Thyroid gland (tissue), 4 donors: ENCODE measurements around the gene UPF3A. TPM values are rescaled to one million over a fixed set of nuclear protein-coding genes. Genes with fewer than 3 reads are reported as not detected.
A peak's percentile ranks its signal among the peaks of the same experiment; 100 is the strongest.

Experiments used
- DNase-seq, 2 donors: peaks; one replicate each; pipeline ENCODE4 v3.0.0-alpha.2; 2019
- H3K27ac ChIP-seq, 3 donors: fragments of 200-600 bp; sonication (generic); 1 replicate in 2 of 3; 2 replicates in 1 of 3; pipeline ENCODE4 v1.5.1; 2016 to 2019; ENCODE audit warnings: mild to moderate bottlenecking in 1 of 3, moderate library complexity in 1 of 3
- H3K27me3 ChIP-seq: fragments of 200-600 bp; sonication (generic); one replicate; pipeline ENCODE4 v1.5.1; 2019
- H3K36me3 ChIP-seq, 2 donors: fragments of 200-600 bp; sonication (generic); one replicate each; pipeline ENCODE4 v1.5.1; 2016 to 2019
- H3K4me1 ChIP-seq, 2 donors: fragments of 200-600 bp; sonication (generic); one replicate each; pipeline ENCODE4 v1.5.1; 2017 to 2019
- H3K4me3 ChIP-seq, 3 donors: fragments of 200-600 bp; sonication (generic); replicated peaks in 1 of 3; 1 replicate in 2 of 3; 2 replicates in 1 of 3; pipeline ENCODE4 v1.5.1; 2016; ENCODE audit warnings: mild to moderate bottlenecking in 1 of 3
- H3K9me3 ChIP-seq: fragments of 200-600 bp; sonication (generic); one replicate; pipeline ENCODE4 v1.5.1; 2017
- POLR2A ChIP-seq, 2 donors: fragments of 450-650 bp; IDR thresholded peaks; one replicate each; pipeline ENCODE4 v1.6.1; 2017; ENCODE audit warnings: antibody characterized with exemption in 2 of 2, mild to moderate bottlenecking in 2 of 2, moderate library complexity in 1 of 2
- WGBS, 2 donors: methylation state at CpG; one replicate each; pipeline ENCODE4 v1.1.5; 2017; 5-methylcytosine and 5-hydroxymethylcytosine counted together
- intact Hi-C: fragments of 100-400 bp; cut with DNase I; formaldehyde crosslinking; loops from one replicate; pipeline ENCODE4 v1.15.1; 2023
- total RNA-seq, 4 donors: library from RNA; depleted of rRNA; stranded (reverse); fragments of >200 nt; gene quantifications; one replicate each; pipeline ENCODE4 v1.2.3, GENCODE V29; 2016
- TF ChIP-seq, protein P1 (sequence below), 6 experiments: fragments of 200-600 bp in 3 of 6; fragments of 450-650 bp in 3 of 6; sonication (generic) in 3 of 6; IDR thresholded peaks; one replicate each; pipeline ENCODE4 v1.5.1; 2016 to 2019; ENCODE audit warnings: antibody characterized with exemption in 6 of 6, mild to moderate bottlenecking in 2 of 6, inconsistent platforms in 1 of 6, moderate library complexity in 1 of 6

The UPF3A gene
- 10 to 100 TPM; 58.8 to 81.9 (median 70.1) TPM for total RNA-seq

GRCh38 chr13:114281351-114282040, at the start of gene UPF3A:
TSS of gene UPF3A (plus strand) at chr13:114281601. CDS start at chr13:114281640, 39 bp downstream.
- no peaks in the 10 kb centered on the region for H3K27me3 ChIP-seq
- TF ChIP-seq, protein P1, sequence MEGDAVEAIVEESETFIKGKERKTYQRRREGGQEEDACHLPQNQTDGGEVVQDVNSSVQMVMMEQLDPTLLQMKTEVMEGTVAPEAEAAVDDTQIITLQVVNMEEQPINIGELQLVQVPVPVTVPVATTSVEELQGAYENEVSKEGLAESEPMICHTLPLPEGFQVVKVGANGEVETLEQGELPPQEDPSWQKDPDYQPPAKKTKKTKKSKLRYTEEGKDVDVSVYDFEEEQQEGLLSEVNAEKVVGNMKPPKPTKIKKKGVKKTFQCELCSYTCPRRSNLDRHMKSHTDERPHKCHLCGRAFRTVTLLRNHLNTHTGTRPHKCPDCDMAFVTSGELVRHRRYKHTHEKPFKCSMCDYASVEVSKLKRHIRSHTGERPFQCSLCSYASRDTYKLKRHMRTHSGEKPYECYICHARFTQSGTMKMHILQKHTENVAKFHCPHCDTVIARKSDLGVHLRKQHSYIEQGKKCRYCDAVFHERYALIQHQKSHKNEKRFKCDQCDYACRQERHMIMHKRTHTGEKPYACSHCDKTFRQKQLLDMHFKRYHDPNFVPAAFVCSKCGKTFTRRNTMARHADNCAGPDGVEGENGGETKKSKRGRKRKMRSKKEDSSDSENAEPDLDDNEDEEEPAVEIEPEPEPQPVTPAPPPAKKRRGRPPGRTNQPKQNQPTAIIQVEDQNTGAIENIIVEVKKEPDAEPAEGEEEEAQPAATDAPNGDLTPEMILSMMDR (IDR thresholded peaks at IDR 0.05): no peak
- TF ChIP-seq POLR2A (IDR thresholded peaks at IDR 0.05): peak; percentile 63 to 84

GRCh38 chr13:114231886-114232285, 49.5 kb upstream of the UPF3A start:
- DNase-seq: no peak
- H3K27ac ChIP-seq: no peak overlapping the region
- no peak overlapping the region for H3K4me3 ChIP-seq
- peaks cover 9 to 13% of the 10 kb centered on the region in 2 donors for H3K4me1 ChIP-seq
- TF ChIP-seq, protein P1 (IDR thresholded peaks at IDR 0.05): no peak
- TF ChIP-seq POLR2A (IDR thresholded peaks at IDR 0.05): no peak
- H3K27me3 ChIP-seq: no peaks in the 10 kb centered on the region
- no peaks in the 10 kb centered on the region for H3K9me3 ChIP-seq
- H3K36me3 ChIP-seq: no peaks in the 10 kb centered on the region
- 78 to 90% methylated on average over 8 of the region's 8 CpGs for WGBS, 2 donors
- intact Hi-C loops: no loop called here

More at GRCh38 chr13:114281351-114282040, at the start of gene UPF3A:
- H3K9me3 ChIP-seq: no peaks in the 10 kb centered on the region
- peak within 1 kb of the TSS; percentile 59 to 91 (median 75) for H3K4me3 ChIP-seq
- peaks cover 0 to 4% of the 10 kb centered on the region in 2 donors for H3K36me3 ChIP-seq
- peaks cover 33 to 43% of the 10 kb centered on the region in 2 donors for H3K4me1 ChIP-seq
- intact Hi-C loops: no loop called here
- WGBS, 2 donors: 1% methylated on average over 37 of the region's 89 CpGs; no CpG with 5 or more reads in 1 of the 2 donors
- peak within 1 kb of the TSS; percentile 99 to 100 (median 99) for H3K27ac ChIP-seq
- DNase-seq: peak; percentile 89 to 91

GRCh38 chr13:114234266-114234644, 47.1 kb upstream of the UPF3A start:
- no peaks in the 10 kb centered on the region for H3K9me3 ChIP-seq
- H3K27me3 ChIP-seq: no peaks in the 10 kb centered on the region
- no peak for DNase-seq
- TF ChIP-seq, protein P1 (IDR thresholded peaks at IDR 0.05): no peak
- TF ChIP-seq POLR2A (IDR thresholded peaks at IDR 0.05): no peak
- H3K4me3 ChIP-seq: peak overlapping the region in 2 of 3 donors; percentile 41 to 81
- peak overlapping the region in 2 of 3 donors; percentile 73 to 81 for H3K27ac ChIP-seq
- 62 to 74% methylated on average over 4 of the region's 4 CpGs for WGBS, 2 donors
- H3K36me3 ChIP-seq: peaks cover 18 to 21% of the 10 kb centered on the region in 2 donors
- H3K4me1 ChIP-seq: peaks cover 9 to 13% of the 10 kb centered on the region in 2 donors
- intact Hi-C loops: no loop called here

- WGBS, 2 donors: 0 to 1% methylated on average over 21 to 41 of the region's 76 CpGs
- H3K4me1 ChIP-seq: peaks cover 9 to 13% of the 10 kb centered on the region in 2 donors
- H3K4me3 ChIP-seq: peak within 1 kb of the TSS; percentile 29 to 81 (median 41)
- peaks cover 24 to 27% of the 10 kb centered on the region in 2 donors for H3K36me3 ChIP-seq
- H3K9me3 ChIP-seq: no peaks in the 10 kb centered on the region
- H3K27me3 ChIP-seq: no peaks in the 10 kb centered on the region
- intact Hi-C loops: no loop called here
- peak within 1 kb of the TSS; percentile 44 to 81 (median 73) for H3K27ac ChIP-seq
- TF ChIP-seq, protein P1 (IDR thresholded peaks at IDR 0.05): peak in 3 of 6 experiments; percentile 15 to 37 (median 21)
- TF ChIP-seq POLR2A (IDR thresholded peaks at IDR 0.05): peak in 1 of 2 donors; percentile 62
- DNase-seq: peak; percentile 94 to 96
Measured at GRCh38 chr13:114234645-114235421, 46.6 kb upstream of the UPF3A start, which contains the start of gene CDC16. TSS of gene CDC16 (plus strand) at chr13:114234897. CDS start at chr13:114235085, 188 bp downstream.
